ENCODE data around the gene CPED1. TPM values are rescaled to one million over a fixed set of nuclear protein-coding genes. Genes with fewer than 3 reads are reported as not detected.
A peak's percentile ranks its signal among the peaks of the same experiment; 100 is the strongest.

Gene CPED1
- not detected for total RNA-seq (ENCODE audit: unreplicated experiment)
- long read RNA-seq = 0 reads

DNA sequence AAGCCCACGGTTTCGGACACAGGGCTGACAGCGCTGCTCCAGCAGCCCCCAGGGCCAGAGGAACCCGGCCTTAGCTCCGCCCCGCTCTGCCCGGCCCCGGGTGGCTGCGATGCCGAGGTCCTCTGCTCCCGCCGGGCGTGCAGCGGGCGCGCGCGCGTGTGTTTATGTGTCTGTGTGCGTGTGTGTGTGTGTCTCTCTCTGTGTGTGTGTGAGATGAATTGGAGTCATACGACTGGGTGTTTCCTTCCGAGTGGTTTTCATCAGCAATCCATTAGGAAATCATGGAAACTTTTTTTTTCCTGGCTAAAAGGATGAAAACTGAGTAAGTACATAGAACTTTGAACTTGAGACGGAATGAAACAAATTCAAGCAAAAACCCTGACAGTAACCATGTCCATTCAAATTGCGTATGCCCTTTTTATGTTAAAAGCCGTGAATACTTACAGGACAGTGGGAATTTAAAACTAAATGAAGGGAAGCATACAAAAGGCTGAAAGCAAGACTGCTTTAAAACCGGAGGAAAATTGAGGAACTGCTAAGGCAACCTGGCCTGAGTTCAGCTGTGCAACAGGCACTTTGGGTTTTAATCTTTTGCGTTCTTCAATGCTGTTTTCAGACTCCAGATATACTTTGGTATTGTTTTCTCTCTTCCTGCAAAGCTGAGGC is at the start of gene CPED1:
Gene CPED1, plus strand, starts transcription at position 121 of the 666 bp plus-strand sequence. CDS start 911 bp downstream, outside the sequence.
- Mint-ChIP-seq H3K4me3 (ENCODE audit: unreplicated experiment) (peak within 1 kb of the TSS; percentile 92), H3K36me3 (ENCODE audit: unreplicated experiment) (no peaks in the 10 kb centered on the region), H3K9me3 (ENCODE audit: unreplicated experiment) (no peaks in the 10 kb centered on the region), H3K4me1 (ENCODE audit: low read depth, unreplicated experiment) (peaks cover 2% of the 10 kb centered on the region), H3K27me3 (ENCODE audit: unreplicated experiment) (peaks cover 1% of the 10 kb centered on the region), H3K27ac (ENCODE audit: unreplicated experiment) (peak within 1 kb of the TSS; percentile 45)
- peak; percentile 67 for DNase-seq
- TF ChIP-seq, protein P1, sequence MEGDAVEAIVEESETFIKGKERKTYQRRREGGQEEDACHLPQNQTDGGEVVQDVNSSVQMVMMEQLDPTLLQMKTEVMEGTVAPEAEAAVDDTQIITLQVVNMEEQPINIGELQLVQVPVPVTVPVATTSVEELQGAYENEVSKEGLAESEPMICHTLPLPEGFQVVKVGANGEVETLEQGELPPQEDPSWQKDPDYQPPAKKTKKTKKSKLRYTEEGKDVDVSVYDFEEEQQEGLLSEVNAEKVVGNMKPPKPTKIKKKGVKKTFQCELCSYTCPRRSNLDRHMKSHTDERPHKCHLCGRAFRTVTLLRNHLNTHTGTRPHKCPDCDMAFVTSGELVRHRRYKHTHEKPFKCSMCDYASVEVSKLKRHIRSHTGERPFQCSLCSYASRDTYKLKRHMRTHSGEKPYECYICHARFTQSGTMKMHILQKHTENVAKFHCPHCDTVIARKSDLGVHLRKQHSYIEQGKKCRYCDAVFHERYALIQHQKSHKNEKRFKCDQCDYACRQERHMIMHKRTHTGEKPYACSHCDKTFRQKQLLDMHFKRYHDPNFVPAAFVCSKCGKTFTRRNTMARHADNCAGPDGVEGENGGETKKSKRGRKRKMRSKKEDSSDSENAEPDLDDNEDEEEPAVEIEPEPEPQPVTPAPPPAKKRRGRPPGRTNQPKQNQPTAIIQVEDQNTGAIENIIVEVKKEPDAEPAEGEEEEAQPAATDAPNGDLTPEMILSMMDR (IDR thresholded peaks at IDR 0.05; ENCODE audit: partially characterized antibody, unreplicated experiment) = no peak

DNA sequence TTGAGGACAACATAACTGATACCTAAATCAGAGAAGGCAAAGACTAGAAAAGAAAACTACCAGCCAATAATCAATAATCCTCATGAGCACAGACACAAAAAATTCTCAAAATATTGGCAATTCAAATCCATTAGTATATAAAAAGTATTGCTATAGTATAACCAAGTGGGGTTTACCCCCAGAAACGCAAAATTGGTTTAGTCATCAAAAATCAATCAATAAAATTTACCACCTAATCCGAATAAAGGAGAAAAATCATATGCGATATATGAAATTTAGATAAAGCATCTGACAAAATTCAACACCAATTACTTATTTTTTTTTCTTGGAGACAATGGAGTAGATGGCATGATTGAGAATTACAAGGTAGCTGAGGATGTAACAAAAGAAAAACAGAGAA is 49.2 kb upstream of the CPED1 start:
- Mint-ChIP-seq H3K9me3 (ENCODE audit: unreplicated experiment) (no peaks in the 10 kb centered on the region), H3K27ac (ENCODE audit: unreplicated experiment) (no peak overlapping the region), H3K4me3 (ENCODE audit: unreplicated experiment) (no peak overlapping the region), H3K27me3 (ENCODE audit: unreplicated experiment) (no peaks in the 10 kb centered on the region), H3K4me1 (ENCODE audit: low read depth, unreplicated experiment) (peaks cover 11% of the 10 kb centered on the region), H3K36me3 (ENCODE audit: unreplicated experiment) (no peaks in the 10 kb centered on the region)
- DNase-seq = no peak
- TF ChIP-seq, protein P1 (IDR thresholded peaks at IDR 0.05; ENCODE audit: partially characterized antibody, unreplicated experiment) = no peak

DNA sequence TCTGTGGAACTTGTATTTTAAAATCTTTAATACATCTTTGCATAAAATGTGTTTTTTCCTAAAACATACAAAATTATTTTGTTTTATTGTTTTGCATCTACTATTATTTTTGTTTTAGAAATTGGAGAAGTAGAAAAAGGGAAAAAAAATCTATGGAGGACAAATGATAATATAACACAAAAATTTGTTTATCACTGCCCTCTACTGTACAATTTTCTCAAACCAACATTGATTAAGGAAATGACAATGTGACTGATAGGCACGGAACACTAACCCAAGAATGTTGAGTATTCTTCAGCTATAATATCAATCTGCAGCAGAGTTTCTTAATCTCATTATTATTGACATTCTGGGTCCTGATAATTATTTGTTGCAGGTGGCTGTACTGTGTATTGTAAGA is 47.4 kb upstream of the CPED1 start:
- Mint-ChIP-seq H3K4me3 (ENCODE audit: unreplicated experiment) (no peak overlapping the region), H3K27me3 (ENCODE audit: unreplicated experiment) (no peaks in the 10 kb centered on the region), H3K4me1 (ENCODE audit: low read depth, unreplicated experiment) (peaks cover 11% of the 10 kb centered on the region), H3K27ac (ENCODE audit: unreplicated experiment) (no peak overlapping the region), H3K36me3 (ENCODE audit: unreplicated experiment) (no peaks in the 10 kb centered on the region), H3K9me3 (ENCODE audit: unreplicated experiment) (no peaks in the 10 kb centered on the region)
- TF ChIP-seq, protein P1 (IDR thresholded peaks at IDR 0.05; ENCODE audit: partially characterized antibody, unreplicated experiment) = no peak
- DNase-seq = no peak

DNA sequence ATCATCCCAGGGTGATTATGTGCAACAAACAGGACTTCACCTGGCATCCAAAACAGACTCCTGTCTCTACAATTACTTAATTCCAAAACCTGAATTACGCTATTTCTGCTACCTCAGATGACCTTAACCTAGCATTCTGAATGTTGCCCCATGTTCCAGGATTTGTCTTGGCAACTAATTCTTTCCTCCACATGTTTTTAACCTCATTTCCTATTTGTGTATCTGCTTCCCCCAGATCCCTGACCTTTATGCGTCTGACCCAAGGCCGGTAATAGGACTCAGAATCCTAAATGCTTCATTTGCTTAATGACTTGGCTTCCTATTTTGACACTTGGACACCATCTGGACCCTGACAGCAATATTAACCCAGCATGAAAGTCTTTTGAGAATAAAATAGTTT is 46.7 kb upstream of the CPED1 start:
- no peaks in the 10 kb centered on the region for H3K27me3 Mint-ChIP-seq (ENCODE audit: unreplicated experiment)
- peaks cover 11% of the 10 kb centered on the region for H3K4me1 Mint-ChIP-seq (ENCODE audit: low read depth, unreplicated experiment)
- no peak overlapping the region for H3K4me3 Mint-ChIP-seq (ENCODE audit: unreplicated experiment)
- no peaks in the 10 kb centered on the region for H3K9me3 Mint-ChIP-seq (ENCODE audit: unreplicated experiment)
- no peak for DNase-seq
- H3K27ac Mint-ChIP-seq (ENCODE audit: unreplicated experiment) = peak overlapping the region; percentile 25
- H3K36me3 Mint-ChIP-seq (ENCODE audit: unreplicated experiment) = no peaks in the 10 kb centered on the region
- TF ChIP-seq, protein P1 (IDR thresholded peaks at IDR 0.05; ENCODE audit: partially characterized antibody, unreplicated experiment) = no peak

DNA sequence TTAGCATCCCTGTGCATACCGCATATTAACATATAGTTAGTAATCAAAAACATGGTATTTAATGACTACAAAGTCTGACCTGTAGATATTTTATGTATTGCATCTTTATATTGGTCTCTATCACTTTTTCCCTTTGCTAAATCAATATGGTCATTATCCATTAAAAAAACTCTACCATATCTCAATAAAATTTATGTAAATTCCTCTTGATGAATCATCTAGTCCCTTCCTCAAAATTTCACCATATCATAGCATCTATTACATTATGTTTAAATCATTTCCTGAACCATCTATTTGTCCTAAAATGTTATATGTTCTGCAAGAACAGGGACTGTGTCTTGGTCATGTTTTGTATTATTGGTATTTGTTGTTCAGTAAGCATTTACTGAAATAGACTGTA is 45.6 kb upstream of the CPED1 start:
- no peak overlapping the region for H3K4me3 Mint-ChIP-seq (ENCODE audit: unreplicated experiment)
- no peaks in the 10 kb centered on the region for H3K9me3 Mint-ChIP-seq (ENCODE audit: unreplicated experiment)
- peaks cover 11% of the 10 kb centered on the region for H3K4me1 Mint-ChIP-seq (ENCODE audit: low read depth, unreplicated experiment)
- no peaks in the 10 kb centered on the region for H3K27me3 Mint-ChIP-seq (ENCODE audit: unreplicated experiment)
- H3K36me3 Mint-ChIP-seq (ENCODE audit: unreplicated experiment) = no peaks in the 10 kb centered on the region
- TF ChIP-seq, protein P1 (IDR thresholded peaks at IDR 0.05; ENCODE audit: partially characterized antibody, unreplicated experiment) = no peak
- H3K27ac Mint-ChIP-seq (ENCODE audit: unreplicated experiment) = no peak overlapping the region
- no peak for DNase-seq
